Measurements from ENCODE around the gene NBAS. TPM values are rescaled to one million over a fixed set of nuclear protein-coding genes. Genes with fewer than 3 reads are reported as not detected.

Gene NBAS
- total and polyA plus RNA-seq, 2 donors (not counting 3 experiments of a cell fraction or from before 2014, with no cell fraction given): 29.4 to 43.0 TPM

GRCh38 chr2:15363734-15364133 lies 197.4 kb downstream of the NBAS start:
- Histone ChIP-seq H3K9ac (replicated peaks; ENCODE audit: extremely low read depth, insufficient read depth, low read length) (no peak overlapping the region), H2AFZ (ENCODE audit: low read depth, low read length) (no peak overlapping the region), H3K36me3 (ENCODE audit: control insufficient read depth in 2 of 2, extremely low read depth in 1 of 2, insufficient read depth in 2 of 2, low read length in 2 of 2) (no peaks in the 10 kb centered on the region), H3K27ac (ENCODE audit: insufficient read depth, low read depth, low read length) (no peak overlapping the region), H3K4me1 (ENCODE audit: control insufficient read depth, extremely low read depth, insufficient read depth, low read length) (peaks cover 21% of the 10 kb centered on the region), H3K9me3 (replicated peaks; ENCODE audit: control insufficient read depth, insufficient read depth, low read length) (no peaks in the 10 kb centered on the region), H3K79me2 (ENCODE audit: control insufficient read depth, insufficient read depth, low read length) (no peaks in the 10 kb centered on the region), H3K4me2 (ENCODE audit: insufficient read depth, low read length) (no peak overlapping the region), H3K4me3 (replicated peaks in 1 of 3; ENCODE audit: insufficient read depth in 1 of 3, low read depth in 1 of 3, low read length in 3 of 3) (no peak overlapping the region), H3K9me1 (replicated peaks; ENCODE audit: control insufficient read depth, extremely low read depth, insufficient read depth, low read length) (no peaks in the 10 kb centered on the region), H4K20me1 (replicated peaks; ENCODE audit: control insufficient read depth, extremely low read depth, insufficient read depth, low read length) (no peaks in the 10 kb centered on the region), H3K27me3 (ENCODE audit: control insufficient read depth in 2 of 2, insufficient read depth in 2 of 2, low read length in 2 of 2) (no peaks in the 10 kb centered on the region)
- TF ChIP-seq EZH2 (IDR thresholded peaks at IDR 0.05; ENCODE audit: borderline replicate concordance, low read depth, low read length, severe bottlenecking) (no peak), POLR2AphosphoS5 (IDR thresholded peaks at IDR 0.05; ENCODE audit: insufficient read depth, low read depth, low read length) (no peak), CTCF (IDR thresholded peaks at IDR 0.05; ENCODE audit: extremely low read depth in 1 of 2, insufficient read depth in 1 of 2, low read depth in 1 of 2, low read length in 2 of 2) (no peak), GATA2 (IDR thresholded peaks at IDR 0.05; ENCODE audit: insufficient read depth, insufficient read length, low read depth, low read length) (no peak), MAX (IDR thresholded peaks at IDR 0.05; ENCODE audit: insufficient read depth, insufficient read length) (no peak), POLR2A (IDR thresholded peaks at IDR 0.05; ENCODE audit: low read depth, low read length) (no peak), FOS (IDR thresholded peaks at IDR 0.05; ENCODE audit: borderline replicate concordance, insufficient read depth, low read length) (no peak), JUN (IDR thresholded peaks at IDR 0.05; ENCODE audit: borderline replicate concordance, insufficient read depth, insufficient read length, low read depth) (no peak), MYC (IDR thresholded peaks at IDR 0.05; ENCODE audit: low read depth, low read length) (no peak)
- no peak for DNase-seq (ENCODE audit: low read depth, low spot score)
- dilution Hi-C loops (cut with MboI; ENCODE audit: extremely low pct_ligation_motif_present, low sequenced_read_pairs): no loop called here
- ChIA-PET CTCF (no interaction called here), POLR2A (no interaction called here)
- intact Hi-C loops (cut with micrococcal nuclease): no loop called here
- BruUV-seq (replicated peaks): no TSS peak
- FAIRE-seq: no peak

Data from endothelial cell of umbilical vein (primary cell).